HL-60 (cell line): ENCODE results near the gene SERPINA1.
"Not testable (repeated sequence)": the region's sequence is repeated elsewhere in the genome, so short reads cannot be mapped to it uniquely, and the experiment has no call there.

Source experiments
- DNase-seq, 2 experiments: peaks; one replicate each; pipeline ENCODE4 v3.0.0-alpha.2; 2010 to 2020; ENCODE audit warnings: low read depth in 1 of 2, low spot score in 1 of 2
- H3K27ac ChIP-seq: fragments of 250-450 bp; sonication (Bioruptor Pico); replicated peaks from 2 replicates; pipeline ENCODE4 v1.5.1; 2020; ENCODE audit warnings: mild to moderate bottlenecking, moderate library complexity
- H3K27me3 ChIP-seq: fragments of 250-450 bp; sonication (Bioruptor Pico); 2 replicates; pipeline ENCODE4 v1.5.1; 2021; ENCODE audit warnings: mild to moderate bottlenecking, moderate library complexity; ENCODE audit not compliant: insufficient read depth, poor library complexity, severe bottlenecking
- H3K4me3 ChIP-seq: replicated peaks from 2 replicates; pipeline ENCODE4 v1.5.1; 2011; ENCODE audit warnings: mild to moderate bottlenecking, control low read depth, low read length; ENCODE audit not compliant: insufficient read depth
- CTCF ChIP-seq: IDR thresholded peaks from one replicate; pipeline ENCODE4 v1.5.1; 2011; ENCODE audit warnings: low read length, control low read depth, inconsistent platforms; ENCODE audit not compliant: insufficient read depth
- GABPA ChIP-seq: IDR thresholded peaks from 2 replicates; pipeline ENCODE4 v1.6.1; 2012; ENCODE audit warnings: low read depth
- POLR2AphosphoS5 ChIP-seq: IDR thresholded peaks from 2 replicates; pipeline ENCODE4 v1.6.1; 2012; ENCODE audit warnings: low read depth
- SPI1 ChIP-seq: IDR thresholded peaks from 2 replicates; pipeline ENCODE4 v1.6.1; 2012; ENCODE audit warnings: low read depth, mild to moderate bottlenecking, borderline replicate concordance
- TF ChIP-seq, protein P1 (sequence below): IDR thresholded peaks from 2 replicates; pipeline ENCODE4 v1.6.1; 2012; ENCODE audit warnings: low read depth; ENCODE audit not compliant: insufficient replicate concordance

Gene SERPINA1

GRCh38 chr14:94356379-94357056 is 31.9 kb downstream of the SERPINA1 start:
- Histone ChIP-seq H3K27me3 (no peaks in the 10 kb centered on the region), H3K27ac (no peak overlapping the region), H3K4me3 (no peak overlapping the region)
- TF ChIP-seq CTCF: no peak
- TF ChIP-seq POLR2AphosphoS5: no peak
- TF ChIP-seq, protein P1, sequence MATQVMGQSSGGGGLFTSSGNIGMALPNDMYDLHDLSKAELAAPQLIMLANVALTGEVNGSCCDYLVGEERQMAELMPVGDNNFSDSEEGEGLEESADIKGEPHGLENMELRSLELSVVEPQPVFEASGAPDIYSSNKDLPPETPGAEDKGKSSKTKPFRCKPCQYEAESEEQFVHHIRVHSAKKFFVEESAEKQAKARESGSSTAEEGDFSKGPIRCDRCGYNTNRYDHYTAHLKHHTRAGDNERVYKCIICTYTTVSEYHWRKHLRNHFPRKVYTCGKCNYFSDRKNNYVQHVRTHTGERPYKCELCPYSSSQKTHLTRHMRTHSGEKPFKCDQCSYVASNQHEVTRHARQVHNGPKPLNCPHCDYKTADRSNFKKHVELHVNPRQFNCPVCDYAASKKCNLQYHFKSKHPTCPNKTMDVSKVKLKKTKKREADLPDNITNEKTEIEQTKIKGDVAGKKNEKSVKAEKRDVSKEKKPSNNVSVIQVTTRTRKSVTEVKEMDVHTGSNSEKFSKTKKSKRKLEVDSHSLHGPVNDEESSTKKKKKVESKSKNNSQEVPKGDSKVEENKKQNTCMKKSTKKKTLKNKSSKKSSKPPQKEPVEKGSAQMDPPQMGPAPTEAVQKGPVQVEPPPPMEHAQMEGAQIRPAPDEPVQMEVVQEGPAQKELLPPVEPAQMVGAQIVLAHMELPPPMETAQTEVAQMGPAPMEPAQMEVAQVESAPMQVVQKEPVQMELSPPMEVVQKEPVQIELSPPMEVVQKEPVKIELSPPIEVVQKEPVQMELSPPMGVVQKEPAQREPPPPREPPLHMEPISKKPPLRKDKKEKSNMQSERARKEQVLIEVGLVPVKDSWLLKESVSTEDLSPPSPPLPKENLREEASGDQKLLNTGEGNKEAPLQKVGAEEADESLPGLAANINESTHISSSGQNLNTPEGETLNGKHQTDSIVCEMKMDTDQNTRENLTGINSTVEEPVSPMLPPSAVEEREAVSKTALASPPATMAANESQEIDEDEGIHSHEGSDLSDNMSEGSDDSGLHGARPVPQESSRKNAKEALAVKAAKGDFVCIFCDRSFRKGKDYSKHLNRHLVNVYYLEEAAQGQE: no peak
- no peak for TF ChIP-seq SPI1
- no peak for TF ChIP-seq GABPA
- no peak for DNase-seq

GRCh38 chr14:94355191-94355794 is 33.1 kb downstream of the SERPINA1 start:
- Histone ChIP-seq H3K27ac (no peak overlapping the region), H3K4me3 (no peak overlapping the region), H3K27me3 (no peaks in the 10 kb centered on the region)
- DNase-seq: peak in 1 of 2 experiments; percentile 71
- TF ChIP-seq POLR2AphosphoS5 (no peak), GABPA (no peak), CTCF (peak; percentile 21), SPI1 (no peak)
- TF ChIP-seq, protein P1: no peak

DNA sequence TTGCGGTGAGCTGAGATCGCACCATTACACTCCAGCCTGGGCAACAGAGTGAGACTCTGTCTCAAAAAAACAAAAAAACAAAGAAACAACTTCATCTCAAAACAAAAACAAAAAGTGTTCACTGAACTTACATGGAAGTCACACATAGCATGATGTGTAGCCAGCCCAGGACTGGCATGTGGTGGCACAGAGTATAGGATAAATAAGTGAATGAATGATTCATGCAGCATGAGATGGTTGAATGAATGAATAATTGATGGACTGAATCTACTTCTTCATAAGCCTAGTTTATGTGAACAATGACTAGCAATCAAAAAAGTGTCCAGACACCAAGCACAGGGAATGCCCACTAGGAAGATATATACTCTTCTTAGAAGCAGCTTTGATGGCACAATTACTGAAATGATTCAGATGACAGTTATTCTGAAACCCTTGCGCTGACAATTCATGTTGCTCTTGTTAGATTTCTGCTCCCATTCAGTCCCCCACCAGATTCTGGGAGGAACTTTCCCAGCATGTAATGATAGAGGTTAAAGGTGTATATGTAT is 33.7 kb downstream of the SERPINA1 start:
- no peak for DNase-seq
- TF ChIP-seq POLR2AphosphoS5: no peak
- no peak for TF ChIP-seq SPI1
- no peak for TF ChIP-seq CTCF
- TF ChIP-seq, protein P1: no peak
- no peak for TF ChIP-seq GABPA
- no peaks in the 10 kb centered on the region for H3K27me3 ChIP-seq
- no peak overlapping the region for H3K27ac ChIP-seq
- H3K4me3 ChIP-seq: no peak overlapping the region

- H3K4me3 ChIP-seq, H3K27ac ChIP-seq, DNase-seq, H3K27me3 ChIP-seq: not testable (repeated sequence)
Measured at GRCh38 chr14:94354190-94354589, 34.2 kb downstream of the SERPINA1 start.
